ENCODE data around the gene ECI1.

DNA sequence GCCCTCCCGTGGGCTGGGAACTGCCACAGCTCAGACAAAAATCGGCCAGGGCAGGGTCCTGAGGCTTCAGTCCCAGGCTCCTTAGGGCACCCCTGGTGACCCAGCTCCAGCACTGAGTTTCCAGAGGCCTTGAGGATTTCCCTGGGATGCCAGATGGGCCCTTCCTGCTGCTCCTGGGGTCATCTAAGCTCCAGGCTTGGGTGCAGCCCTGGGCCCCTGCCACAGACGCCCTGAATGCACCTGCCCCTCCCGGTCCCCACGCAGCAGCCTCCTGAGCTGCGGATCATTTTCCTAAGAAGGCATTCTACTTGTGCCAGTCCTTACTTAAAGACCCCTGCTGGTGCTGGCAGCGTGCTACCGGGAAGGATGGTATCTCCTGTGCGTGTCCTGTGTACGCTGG is 22.5 kb upstream of the ECI1 start:
- TF ChIP-seq, protein P1, sequence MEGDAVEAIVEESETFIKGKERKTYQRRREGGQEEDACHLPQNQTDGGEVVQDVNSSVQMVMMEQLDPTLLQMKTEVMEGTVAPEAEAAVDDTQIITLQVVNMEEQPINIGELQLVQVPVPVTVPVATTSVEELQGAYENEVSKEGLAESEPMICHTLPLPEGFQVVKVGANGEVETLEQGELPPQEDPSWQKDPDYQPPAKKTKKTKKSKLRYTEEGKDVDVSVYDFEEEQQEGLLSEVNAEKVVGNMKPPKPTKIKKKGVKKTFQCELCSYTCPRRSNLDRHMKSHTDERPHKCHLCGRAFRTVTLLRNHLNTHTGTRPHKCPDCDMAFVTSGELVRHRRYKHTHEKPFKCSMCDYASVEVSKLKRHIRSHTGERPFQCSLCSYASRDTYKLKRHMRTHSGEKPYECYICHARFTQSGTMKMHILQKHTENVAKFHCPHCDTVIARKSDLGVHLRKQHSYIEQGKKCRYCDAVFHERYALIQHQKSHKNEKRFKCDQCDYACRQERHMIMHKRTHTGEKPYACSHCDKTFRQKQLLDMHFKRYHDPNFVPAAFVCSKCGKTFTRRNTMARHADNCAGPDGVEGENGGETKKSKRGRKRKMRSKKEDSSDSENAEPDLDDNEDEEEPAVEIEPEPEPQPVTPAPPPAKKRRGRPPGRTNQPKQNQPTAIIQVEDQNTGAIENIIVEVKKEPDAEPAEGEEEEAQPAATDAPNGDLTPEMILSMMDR (conservative IDR thresholded peaks at IDR 0.05) = no peak
- TF ChIP-seq ZFX (IDR thresholded peaks at IDR 0.05) = no peak
